Loucy (cell line): ENCODE measurements around the gene IL16.

Source experiments
- H2AFZ ChIP-seq: fragments of 200-600 bp; sonication (generic); 2 replicates; pipeline ENCODE4 v1.6.0; 2016; ENCODE audit warnings: antibody characterized with exemption, mild to moderate bottlenecking, low read length, moderate library complexity
- H3F3A ChIP-seq: fragments of 200-600 bp; 2 replicates; pipeline ENCODE4 v1.6.0; 2016; ENCODE audit warnings: antibody characterized with exemption, low read depth, mild to moderate bottlenecking
- H3K27me3 ChIP-seq: fragments of 200-600 bp; sonication (generic); 2 replicates; pipeline ENCODE4 v1.6.1; 2014; ENCODE audit warnings: low read length, mild to moderate bottlenecking; ENCODE audit not compliant: insufficient read depth, poor library complexity, severe bottlenecking
- H3K36me3 ChIP-seq: fragments of 200-600 bp; sonication (generic); 2 replicates; pipeline ENCODE4 v1.6.1; 2016; ENCODE audit warnings: low read length; ENCODE audit not compliant: insufficient read depth
- H3K4me1 ChIP-seq: fragments of 200-600 bp; sonication (generic); 2 replicates; pipeline ENCODE4 v1.5.1; 2014; ENCODE audit warnings: low read length, mild to moderate bottlenecking; ENCODE audit not compliant: insufficient read depth, poor library complexity, severe bottlenecking
- H3K4me2 ChIP-seq: fragments of 200-600 bp; sonication (generic); 2 replicates; pipeline ENCODE4 v1.6.0; 2014; ENCODE audit warnings: antibody characterized with exemption, low read length, low read depth, mild to moderate bottlenecking; ENCODE audit not compliant: poor library complexity, severe bottlenecking
- H3K4me3 ChIP-seq: fragments of 200-600 bp; sonication (generic); 2 replicates; pipeline ENCODE4 v1.5.1; 2014; ENCODE audit warnings: low read length, mild to moderate bottlenecking, mixed read lengths; ENCODE audit not compliant: poor library complexity, severe bottlenecking
- H3K79me2 ChIP-seq: fragments of 200-600 bp; sonication (generic); 2 replicates; pipeline ENCODE4 v1.6.1; 2014; ENCODE audit warnings: low read length; ENCODE audit not compliant: insufficient read depth
- H3K9ac ChIP-seq: fragments of 200-600 bp; sonication (generic); 2 replicates; pipeline ENCODE4 v1.6.0; 2014; ENCODE audit warnings: mild to moderate bottlenecking, low read depth, low read length, moderate library complexity; ENCODE audit not compliant: poor library complexity, severe bottlenecking
- H3K9me2 ChIP-seq: fragments of 200-600 bp; sonication (generic); replicated peaks from 2 replicates; pipeline ENCODE4 v1.6.1; 2016; ENCODE audit warnings: low read depth, low read length, mixed read lengths
- H3K9me3 ChIP-seq: fragments of 200-600 bp; sonication (generic); 2 replicates; pipeline ENCODE4 v1.6.1; 2014; ENCODE audit warnings: mild to moderate bottlenecking, antibody characterized with exemption, low read length, low read depth; ENCODE audit not compliant: insufficient read depth
- H4K20me1 ChIP-seq: fragments of 200-600 bp; sonication (generic); 2 replicates; pipeline ENCODE4 v1.6.0; 2014; ENCODE audit warnings: antibody characterized with exemption, low read length, mild to moderate bottlenecking; ENCODE audit not compliant: insufficient read depth, poor library complexity, severe bottlenecking
- EZH2phosphoT487 ChIP-seq: fragments of 200-600 bp; IDR thresholded peaks from 2 replicates; pipeline ENCODE4 v1.6.1; 2018; ENCODE audit warnings: antibody characterized with exemption, mild to moderate bottlenecking, moderate library complexity, borderline replicate concordance
- TF ChIP-seq, protein P1 (sequence below): fragments of 200-600 bp; sonication (generic); conservative IDR thresholded peaks from 2 replicates; pipeline ENCODE4 v1.5.1; 2014; ENCODE audit warnings: mild to moderate bottlenecking, antibody characterized with exemption, low read length

Gene IL16

DNA sequence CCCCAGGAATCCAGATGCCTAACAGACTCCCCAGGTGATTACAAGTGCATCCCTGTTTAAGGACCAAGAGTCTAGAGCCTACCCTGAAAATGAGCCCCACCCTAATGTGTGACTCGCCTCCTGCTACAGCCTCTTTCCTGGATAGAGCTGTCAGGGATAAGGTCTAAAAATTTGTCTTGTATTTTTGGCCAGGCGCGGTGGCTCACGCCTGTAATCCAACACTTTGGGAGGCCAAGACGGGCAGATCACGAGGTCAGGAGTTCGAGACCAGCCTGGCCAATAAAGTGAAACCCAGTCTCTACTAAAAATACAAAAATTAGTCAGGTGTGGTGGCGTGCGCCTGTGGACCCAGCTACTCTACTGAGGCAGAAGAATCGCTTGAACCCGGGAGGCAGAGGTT lies 166.1 kb downstream of the IL16 start:
- Histone ChIP-seq H3K9ac (no peak overlapping the region), H3K4me2 (no peak overlapping the region), H3K9me2 (no peaks in the 10 kb centered on the region), H3K36me3 (no peaks in the 10 kb centered on the region), H4K20me1 (no peaks in the 10 kb centered on the region), H2AFZ (no peak overlapping the region), H3K4me1 (no peaks in the 10 kb centered on the region), H3K9me3 (no peaks in the 10 kb centered on the region), H3K79me2 (no peaks in the 10 kb centered on the region), H3K27me3 (no peaks in the 10 kb centered on the region), H3K4me3 (no peak overlapping the region), H3F3A (no peaks in the 10 kb centered on the region)
- no peak for TF ChIP-seq EZH2phosphoT487
- TF ChIP-seq, protein P1, sequence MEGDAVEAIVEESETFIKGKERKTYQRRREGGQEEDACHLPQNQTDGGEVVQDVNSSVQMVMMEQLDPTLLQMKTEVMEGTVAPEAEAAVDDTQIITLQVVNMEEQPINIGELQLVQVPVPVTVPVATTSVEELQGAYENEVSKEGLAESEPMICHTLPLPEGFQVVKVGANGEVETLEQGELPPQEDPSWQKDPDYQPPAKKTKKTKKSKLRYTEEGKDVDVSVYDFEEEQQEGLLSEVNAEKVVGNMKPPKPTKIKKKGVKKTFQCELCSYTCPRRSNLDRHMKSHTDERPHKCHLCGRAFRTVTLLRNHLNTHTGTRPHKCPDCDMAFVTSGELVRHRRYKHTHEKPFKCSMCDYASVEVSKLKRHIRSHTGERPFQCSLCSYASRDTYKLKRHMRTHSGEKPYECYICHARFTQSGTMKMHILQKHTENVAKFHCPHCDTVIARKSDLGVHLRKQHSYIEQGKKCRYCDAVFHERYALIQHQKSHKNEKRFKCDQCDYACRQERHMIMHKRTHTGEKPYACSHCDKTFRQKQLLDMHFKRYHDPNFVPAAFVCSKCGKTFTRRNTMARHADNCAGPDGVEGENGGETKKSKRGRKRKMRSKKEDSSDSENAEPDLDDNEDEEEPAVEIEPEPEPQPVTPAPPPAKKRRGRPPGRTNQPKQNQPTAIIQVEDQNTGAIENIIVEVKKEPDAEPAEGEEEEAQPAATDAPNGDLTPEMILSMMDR: no peak

GRCh38 chr15:81363276-81363675 lies 166.6 kb downstream of the IL16 start:
- Histone ChIP-seq H3K4me1 (no peaks in the 10 kb centered on the region), H2AFZ (no peak overlapping the region), H3F3A (no peaks in the 10 kb centered on the region), H3K79me2 (no peaks in the 10 kb centered on the region), H3K4me2 (no peak overlapping the region), H3K9ac (no peak overlapping the region), H3K27me3 (no peaks in the 10 kb centered on the region), H3K9me3 (no peaks in the 10 kb centered on the region), H3K4me3 (no peak overlapping the region), H3K9me2 (no peaks in the 10 kb centered on the region), H3K36me3 (no peaks in the 10 kb centered on the region), H4K20me1 (no peaks in the 10 kb centered on the region)
- TF ChIP-seq, protein P1: no peak
- TF ChIP-seq EZH2phosphoT487: no peak
